ENCODE results near the gene GPR157. TPM values are rescaled to one million over a fixed set of nuclear protein-coding genes. Genes with fewer than 3 reads are reported as not detected.
"Not testable (repeated sequence)": the region's sequence is repeated elsewhere in the genome, so short reads cannot be mapped to it uniquely, and the experiment has no call there.

Gene GPR157
- total RNA-seq, 2 experiments from 2014 or later = 2.7 to 3.6 TPM

DNA sequence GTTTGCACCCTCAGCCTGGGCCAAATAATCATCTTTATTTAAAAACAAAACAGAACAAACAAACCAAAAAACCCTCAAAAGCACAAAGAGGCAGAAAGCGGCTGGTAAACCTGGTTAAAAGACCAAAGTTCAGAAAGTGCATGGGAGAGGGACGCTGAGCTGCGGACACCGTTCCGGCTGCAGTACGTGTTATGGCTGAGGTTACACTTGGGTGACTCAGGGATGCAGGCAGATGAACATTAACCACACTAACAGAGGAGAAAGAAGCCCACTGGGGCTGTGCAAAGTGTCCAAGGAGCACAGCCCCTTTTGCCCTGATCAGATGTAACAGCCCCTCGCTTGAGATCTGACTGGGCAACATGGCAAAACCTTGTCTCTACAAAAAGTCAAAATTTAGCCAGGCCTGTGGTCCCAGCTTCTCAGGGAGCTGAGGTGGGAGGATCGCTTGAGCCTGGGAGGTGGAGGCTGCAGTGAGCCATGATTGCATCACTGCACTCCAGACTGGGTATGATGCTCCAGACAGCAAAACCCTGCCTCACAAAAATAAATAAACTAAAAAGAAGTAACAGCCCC, 28.3 kb downstream of the GPR157 start:
- Mint-ChIP-seq H3K4me3 (no peak overlapping the region), H3K9me3 (ENCODE audit: low read depth) (no peaks in the 10 kb centered on the region), H3K27ac (no peak overlapping the region), H3K27me3 (no peaks in the 10 kb centered on the region), H3K4me1 (no peaks in the 10 kb centered on the region), H3K36me3 (ENCODE audit: low read depth) (peaks cover 2% of the 10 kb centered on the region)
- ATAC-seq (no peak), DNase-seq (no peak)
- CTCF ChIA-PET = interaction anchor here (1.4 kb wide), 1 partner anchor 10 kb away, joined by 5 read pairs; no protein-coding TSS in a partner anchor
- intact Hi-C loops (cut with DNase I, micrococcal nuclease) = loop anchor here (2.0 to 5.0 kb wide), 2 partner anchors 90 to 178 kb away; no protein-coding TSS in a partner anchor
- POLR2A ChIA-PET = no interaction called here

DNA sequence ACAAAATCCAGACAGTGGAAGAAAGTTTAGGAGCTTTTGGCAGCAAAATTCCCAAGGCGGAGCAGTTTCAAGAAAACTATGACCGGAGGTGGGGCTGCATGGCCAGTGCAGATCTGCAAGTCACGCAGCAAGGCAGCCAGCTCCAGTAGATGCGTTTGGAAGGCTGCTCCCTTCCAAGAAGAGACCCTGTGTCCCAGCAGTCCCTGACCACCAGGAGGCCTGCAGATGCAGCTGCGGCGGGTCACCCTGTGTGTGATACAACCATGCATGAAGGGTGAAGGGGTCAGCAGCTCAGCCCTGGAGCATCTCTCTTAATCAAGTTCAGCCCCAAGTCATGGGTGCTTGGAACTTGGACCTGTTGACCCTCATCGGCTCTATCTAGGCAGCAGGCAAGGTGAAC, 29.3 kb downstream of the GPR157 start:
- no peaks in the 10 kb centered on the region for H3K9me3 Mint-ChIP-seq (ENCODE audit: low read depth)
- POLR2A ChIA-PET = no interaction called here
- no peaks in the 10 kb centered on the region for H3K27me3 Mint-ChIP-seq
- DNase-seq = no peak
- intact Hi-C loops (cut with DNase I, micrococcal nuclease) = no loop called here
- ATAC-seq = no peak
- H3K27ac Mint-ChIP-seq = no peak overlapping the region
- H3K4me1 Mint-ChIP-seq = no peaks in the 10 kb centered on the region
- H3K36me3 Mint-ChIP-seq (ENCODE audit: low read depth) = peaks cover 2% of the 10 kb centered on the region
- CTCF ChIA-PET = interaction anchor here (0.7 to 1.4 kb wide), 2 partner anchors 11 to 381 kb away, joined by 3 to 5 read pairs; no protein-coding TSS in a partner anchor
- no peak overlapping the region for H3K4me3 Mint-ChIP-seq

DNA sequence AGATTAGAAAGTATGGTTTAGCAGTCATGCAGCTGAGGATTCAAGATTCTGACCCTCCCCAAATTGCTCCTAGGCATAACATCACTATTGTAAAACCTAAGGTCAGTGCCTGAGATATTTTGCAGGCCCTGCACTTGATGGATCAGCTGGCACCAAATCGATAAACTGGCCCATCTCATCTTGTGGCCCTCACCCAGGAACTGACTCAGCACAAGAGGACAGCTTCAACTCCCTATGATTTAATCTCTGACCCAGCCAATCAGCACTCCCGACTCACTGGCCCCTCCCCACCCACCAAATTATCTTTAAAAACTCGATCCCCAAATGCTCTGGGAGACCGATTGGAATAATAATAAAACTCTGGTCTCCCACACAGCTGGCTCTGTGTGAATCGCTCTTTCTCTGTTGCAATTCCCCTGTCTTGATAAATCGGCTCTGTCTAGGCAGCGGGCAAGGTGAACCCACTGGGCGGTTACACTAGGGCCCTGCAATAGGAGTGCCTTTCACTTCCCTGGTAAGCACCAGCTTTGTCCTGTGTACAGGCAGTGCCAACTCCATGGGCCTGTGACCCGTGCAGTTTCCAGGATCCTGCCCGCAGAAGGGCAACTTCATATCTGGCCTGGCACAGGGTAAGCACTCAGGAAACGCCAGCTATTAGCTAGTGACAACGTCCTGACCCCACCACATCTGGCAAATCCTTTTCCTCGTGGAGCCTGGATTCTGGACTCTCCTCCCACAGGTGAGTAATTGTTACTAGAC, 30.8 kb downstream of the GPR157 start:
- Mint-ChIP-seq H3K4me3 (no peak overlapping the region), H3K9me3 (ENCODE audit: low read depth) (no peaks in the 10 kb centered on the region), H3K27ac (no peak overlapping the region), H3K36me3 (ENCODE audit: low read depth) (peaks cover 2% of the 10 kb centered on the region), H3K4me1 (no peaks in the 10 kb centered on the region), H3K27me3 (no peaks in the 10 kb centered on the region)
- DNase-seq = no peak
- intact Hi-C loops (cut with DNase I, micrococcal nuclease) = no loop called here
- CTCF ChIA-PET = interaction anchor here (0.9 to 3.3 kb wide), 2 partner anchors 9 to 93 kb away, joined by 3 to 13 read pairs; no protein-coding TSS in a partner anchor
- ATAC-seq = no peak
- POLR2A ChIA-PET = no interaction called here

DNA sequence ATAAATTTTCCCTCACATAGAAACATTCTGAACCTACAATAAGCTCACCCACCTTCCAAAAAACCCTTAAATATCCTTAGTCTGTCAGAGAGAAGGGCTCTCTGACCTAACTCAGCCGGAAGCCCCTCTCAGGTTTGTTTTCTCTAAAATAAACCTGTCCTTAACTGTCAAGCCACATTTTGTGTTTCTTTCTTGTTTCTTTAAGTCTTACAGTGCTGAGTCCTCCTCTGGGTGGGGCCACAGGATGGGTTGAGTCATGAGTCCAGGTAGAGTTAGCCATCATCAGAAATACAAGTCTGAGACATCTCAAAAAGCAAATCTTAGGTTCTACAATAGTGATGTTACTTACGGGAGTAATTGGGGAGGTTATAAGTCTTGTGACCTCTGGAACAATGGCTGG, 33.1 kb downstream of the GPR157 start:
- no peaks in the 10 kb centered on the region for H3K36me3 Mint-ChIP-seq (ENCODE audit: low read depth)
- no peak overlapping the region for H3K4me3 Mint-ChIP-seq
- H3K4me1 Mint-ChIP-seq = no peaks in the 10 kb centered on the region
- intact Hi-C loops (cut with DNase I, micrococcal nuclease) = no loop called here
- ChIA-PET CTCF (interaction anchor here (1.0 to 3.3 kb wide), 2 partner anchors 91 kb away, joined by 5 to 13 read pairs; no protein-coding TSS in a partner anchor), POLR2A (no interaction called here)
- no peaks in the 10 kb centered on the region for H3K9me3 Mint-ChIP-seq (ENCODE audit: low read depth)
- no peak for DNase-seq
- no peaks in the 10 kb centered on the region for H3K27me3 Mint-ChIP-seq
- H3K27ac Mint-ChIP-seq = no peak overlapping the region
- ATAC-seq = no peak

DNA sequence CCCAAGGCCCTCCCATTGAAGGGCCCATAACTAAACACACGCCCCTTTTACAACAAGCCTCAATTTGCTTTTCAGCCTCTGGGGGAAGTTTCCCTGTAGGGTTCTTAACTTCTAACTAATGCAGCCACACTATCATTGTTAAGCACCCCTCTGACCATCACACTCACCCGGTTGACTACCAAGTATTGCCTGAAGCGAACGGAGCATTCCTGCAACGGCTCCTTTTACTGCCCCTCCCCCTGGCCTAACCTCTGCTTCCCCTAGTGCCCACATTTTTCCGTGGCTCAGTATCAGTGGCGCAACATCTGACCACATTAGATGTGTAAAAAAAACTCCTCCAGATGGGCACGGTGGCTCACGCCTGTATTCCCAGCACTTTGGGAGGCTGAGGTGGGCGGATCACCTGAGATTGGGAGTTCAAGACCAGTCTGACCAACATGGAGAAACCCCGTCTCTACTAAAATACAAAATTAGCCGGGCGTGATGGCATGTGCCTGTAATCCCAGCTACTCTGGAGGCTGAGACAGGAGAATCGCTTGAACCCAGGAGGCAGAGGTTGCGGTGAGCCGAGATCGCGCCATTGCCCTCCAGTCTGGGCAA, 34.8 kb downstream of the GPR157 start:
- POLR2A ChIA-PET; H3K9me3 Mint-ChIP-seq (ENCODE audit: low read depth); CTCF ChIA-PET; H3K4me1 Mint-ChIP-seq; ATAC-seq; H3K27me3 Mint-ChIP-seq; H3K36me3 Mint-ChIP-seq (ENCODE audit: low read depth); H3K4me3 Mint-ChIP-seq; DNase-seq; intact Hi-C loops (cut with DNase I, micrococcal nuclease); H3K27ac Mint-ChIP-seq: not testable (repeated sequence)

DNA sequence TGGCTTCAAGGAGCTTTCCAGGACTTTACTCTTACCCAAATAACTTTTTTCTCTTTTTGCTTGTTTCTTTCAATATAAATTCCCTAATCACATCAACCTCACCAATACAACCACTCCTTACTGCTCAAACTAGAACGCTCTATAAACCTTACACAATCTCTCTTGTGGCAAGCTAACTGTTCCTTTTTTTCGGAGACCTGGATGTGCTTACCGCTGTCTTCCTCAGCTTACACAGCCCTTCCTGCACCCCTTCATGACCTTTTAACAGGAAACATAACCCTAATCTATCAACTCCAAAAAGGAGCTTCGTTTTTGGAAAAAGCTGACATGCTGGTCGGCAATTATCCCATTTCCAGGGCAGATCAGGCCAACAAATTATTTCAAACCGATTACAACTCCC, 35.3 kb downstream of the GPR157 start:
- Mint-ChIP-seq H3K4me1 (no peaks in the 10 kb centered on the region), H3K27me3 (peaks cover 6% of the 10 kb centered on the region), H3K36me3 (ENCODE audit: low read depth) (no peaks in the 10 kb centered on the region), H3K4me3 (no peak overlapping the region), H3K27ac (no peak overlapping the region), H3K9me3 (ENCODE audit: low read depth) (no peaks in the 10 kb centered on the region)
- DNase-seq (no peak), ATAC-seq (no peak)
- CTCF ChIA-PET = interaction anchor here (1.3 kb wide), 1 partner anchor 398 kb away, joined by 4 read pairs; no protein-coding TSS in a partner anchor
- intact Hi-C loops (cut with DNase I, micrococcal nuclease) = no loop called here
- POLR2A ChIA-PET = no interaction called here

DNA sequence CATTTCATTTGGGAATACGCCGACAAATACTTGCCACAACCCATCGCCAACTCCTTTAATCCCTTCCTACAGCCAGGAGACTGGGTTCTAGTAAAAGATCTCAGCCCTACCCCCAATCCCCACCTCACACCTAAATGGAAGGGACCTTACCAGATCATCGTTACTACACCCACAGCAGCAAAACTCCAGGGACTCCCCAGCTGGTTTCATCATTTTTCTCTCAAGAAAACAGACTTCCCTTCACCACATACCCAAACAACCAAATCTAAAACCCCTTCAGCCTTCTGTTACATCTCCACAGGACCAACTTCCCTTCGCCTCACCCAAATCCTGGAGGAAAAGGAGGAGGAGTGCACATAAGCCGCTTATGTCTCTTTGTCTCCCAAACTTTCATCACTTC, 35.8 kb downstream of the GPR157 start:
- ATAC-seq = no peak
- Mint-ChIP-seq H3K27me3 (peaks cover 6% of the 10 kb centered on the region), H3K9me3 (ENCODE audit: low read depth) (no peaks in the 10 kb centered on the region), H3K36me3 (ENCODE audit: low read depth) (no peaks in the 10 kb centered on the region), H3K4me3 (no peak overlapping the region), H3K27ac (no peak overlapping the region), H3K4me1 (no peaks in the 10 kb centered on the region)
- ChIA-PET CTCF (interaction anchor here (1.3 kb wide), 1 partner anchor 398 kb away, joined by 4 read pairs; no protein-coding TSS in a partner anchor), POLR2A (no interaction called here)
- no peak for DNase-seq
- intact Hi-C loops (cut with DNase I, micrococcal nuclease) = no loop called here

DNA sequence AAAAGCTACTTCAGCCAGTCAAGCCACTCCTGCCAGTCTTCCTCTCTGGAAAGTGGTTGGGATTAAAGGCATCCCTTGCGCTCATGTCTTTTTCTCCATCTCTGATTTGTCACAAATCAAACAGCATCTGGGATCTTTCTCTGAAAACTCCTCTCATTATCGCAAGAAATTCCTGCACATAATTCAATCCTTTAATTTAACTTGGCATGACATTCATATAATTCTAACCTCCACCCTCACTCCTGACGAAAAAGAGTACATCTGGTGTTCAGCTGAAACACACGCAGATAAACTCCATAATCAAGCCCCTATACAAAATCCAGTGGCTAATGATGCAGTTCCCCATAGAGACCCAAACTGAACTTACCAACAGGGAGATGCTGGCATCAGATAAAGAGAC, 40.1 kb downstream of the GPR157 start:
- Mint-ChIP-seq H3K9me3 (ENCODE audit: low read depth) (no peaks in the 10 kb centered on the region), H3K36me3 (ENCODE audit: low read depth) (no peaks in the 10 kb centered on the region), H3K4me1 (no peaks in the 10 kb centered on the region), H3K4me3 (no peak overlapping the region), H3K27me3 (peaks cover 6% of the 10 kb centered on the region), H3K27ac (peak overlapping the region; percentile 16)
- CTCF ChIA-PET = interaction anchor here (1.0 kb wide), 1 partner anchor 9 kb away, joined by 3 read pairs; no protein-coding TSS in a partner anchor
- ATAC-seq (no peak), DNase-seq (no peak)
- intact Hi-C loops (cut with DNase I, micrococcal nuclease) = no loop called here
- POLR2A ChIA-PET = no interaction called here

DNA sequence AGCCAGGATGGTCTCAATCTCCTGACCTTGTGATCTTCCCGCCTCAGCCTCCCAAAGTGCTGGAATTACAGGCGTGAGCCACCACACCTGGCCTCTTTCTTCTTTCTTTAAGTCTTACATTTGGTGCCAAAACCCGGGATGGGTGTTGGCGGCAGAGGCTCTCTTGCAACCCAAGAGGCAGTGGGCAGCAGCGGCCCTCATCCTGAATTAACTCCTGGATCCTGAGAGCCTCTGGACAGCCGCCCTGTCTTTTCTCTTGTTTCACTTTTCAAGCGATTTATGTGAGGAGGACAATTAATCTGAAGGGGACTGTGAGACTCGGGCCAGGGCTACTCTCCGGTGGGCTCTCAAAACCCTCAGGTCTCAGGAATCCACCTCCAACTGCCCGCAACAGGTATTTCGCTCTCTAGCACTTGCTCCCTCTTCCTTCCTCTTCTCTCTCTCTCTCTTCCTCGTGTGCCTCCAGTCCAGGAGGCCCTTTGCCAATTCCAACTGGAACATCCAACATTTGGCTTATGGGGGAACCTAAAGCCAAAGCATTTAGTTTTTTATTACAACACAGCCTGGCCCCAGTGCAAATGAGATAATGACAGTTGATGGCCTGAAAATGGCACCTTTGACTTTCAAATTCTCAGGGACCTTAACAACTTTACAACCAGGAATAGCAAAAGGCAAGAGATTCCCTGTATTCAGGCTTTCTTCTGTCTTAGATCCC, 41.3 kb downstream of the GPR157 start:
- no peaks in the 10 kb centered on the region for H3K36me3 Mint-ChIP-seq (ENCODE audit: low read depth)
- intact Hi-C loops (cut with DNase I, micrococcal nuclease) = no loop called here
- DNase-seq = no peak
- peaks cover 7% of the 10 kb centered on the region for H3K4me1 Mint-ChIP-seq
- POLR2A ChIA-PET = no interaction called here
- ATAC-seq = no peak
- CTCF ChIA-PET = interaction anchor here (0.6 kb wide), 1 partner anchor 959 kb away, joined by 3 read pairs; no protein-coding TSS in a partner anchor
- H3K4me3 Mint-ChIP-seq = no peak overlapping the region
- peaks cover 6% of the 10 kb centered on the region for H3K27me3 Mint-ChIP-seq
- H3K27ac Mint-ChIP-seq = no peak overlapping the region
- no peaks in the 10 kb centered on the region for H3K9me3 Mint-ChIP-seq (ENCODE audit: low read depth)

DNA sequence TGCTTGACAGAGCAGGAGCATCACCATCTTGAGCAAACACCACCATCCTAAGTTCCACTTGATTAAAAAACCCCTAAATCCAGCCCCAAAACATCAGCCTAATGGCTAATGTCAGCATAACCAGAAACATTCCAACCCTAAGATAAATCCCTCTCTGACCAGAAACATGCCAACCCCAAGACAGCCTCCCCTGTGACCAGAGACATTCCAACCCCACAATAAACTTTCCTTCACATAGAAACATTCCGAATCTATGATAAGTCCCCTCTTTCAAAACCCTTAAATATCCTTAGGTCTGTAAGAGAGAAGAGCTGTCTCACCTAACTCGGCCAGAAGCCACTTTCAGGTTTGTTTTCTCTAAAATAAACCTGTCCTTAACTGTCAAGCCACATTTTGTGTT, 42.1 kb downstream of the GPR157 start:
- DNase-seq (no peak), ATAC-seq (no peak)
- Mint-ChIP-seq H3K36me3 (ENCODE audit: low read depth) (no peaks in the 10 kb centered on the region), H3K4me3 (no peak overlapping the region), H3K4me1 (peaks cover 8% of the 10 kb centered on the region), H3K27me3 (peaks cover 6% of the 10 kb centered on the region), H3K27ac (no peak overlapping the region), H3K9me3 (ENCODE audit: low read depth) (no peaks in the 10 kb centered on the region)
- intact Hi-C loops (cut with DNase I, micrococcal nuclease) = no loop called here
- POLR2A ChIA-PET = no interaction called here
- CTCF ChIA-PET = interaction anchor here (0.6 kb wide), 1 partner anchor 960 kb away, joined by 3 read pairs; no protein-coding TSS in a partner anchor

DNA sequence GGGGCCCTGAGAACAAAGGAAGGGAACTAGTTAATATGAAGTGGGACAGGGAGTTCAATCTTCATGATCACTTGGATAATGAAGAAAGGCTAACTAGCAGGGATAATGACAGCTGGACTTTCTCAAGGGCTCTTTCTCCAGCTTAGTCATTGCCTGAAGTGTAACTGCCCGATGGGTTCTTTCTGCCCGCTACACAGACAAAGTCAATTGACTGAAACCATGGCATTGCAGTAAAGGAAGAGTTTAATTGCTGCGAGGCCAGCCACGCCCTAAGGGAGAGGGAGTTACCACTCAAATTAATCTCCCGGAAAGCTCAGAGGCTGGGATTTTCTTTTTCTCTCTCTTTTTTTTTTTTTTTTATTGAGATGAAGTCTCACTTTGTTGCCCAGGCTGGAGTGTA, 42.9 kb downstream of the GPR157 start:
- no peak overlapping the region for H3K27ac Mint-ChIP-seq
- peaks cover 6% of the 10 kb centered on the region for H3K27me3 Mint-ChIP-seq
- no peaks in the 10 kb centered on the region for H3K36me3 Mint-ChIP-seq (ENCODE audit: low read depth)
- no peak for ATAC-seq
- ChIA-PET CTCF (no interaction called here), POLR2A (no interaction called here)
- no peak overlapping the region for H3K4me3 Mint-ChIP-seq
- intact Hi-C loops (cut with DNase I, micrococcal nuclease) = no loop called here
- H3K9me3 Mint-ChIP-seq (ENCODE audit: low read depth) = no peaks in the 10 kb centered on the region
- H3K4me1 Mint-ChIP-seq = peaks cover 8% of the 10 kb centered on the region
- no peak for DNase-seq
